Breast epithelium (tissue), 3 donors: ENCODE results near the gene GPR62.

Experiments used
- CTCF ChIP-seq, 3 donors: fragments of 450-650 bp; IDR thresholded peaks; one replicate each; pipeline ENCODE4 v1.5.1; 2016 to 2017; ENCODE audit warnings: antibody characterized with exemption in 3 of 3, mild to moderate bottlenecking in 3 of 3, moderate library complexity in 3 of 3
- POLR2A ChIP-seq: fragments of 450-650 bp; IDR thresholded peaks from one replicate; pipeline ENCODE4 v1.6.1; 2016; ENCODE audit warnings: antibody characterized with exemption, mild to moderate bottlenecking, moderate library complexity
- POLR2AphosphoS5 ChIP-seq, 3 donors: sonication (generic); formaldehyde crosslinking; IDR thresholded peaks; one replicate each; pipeline ENCODE4 v1.6.1; 2017; ENCODE audit warnings: antibody characterized with exemption in 3 of 3

GRCh38 chr3:52002748-52003147 is 47.6 kb downstream of the GPR62 start:
- no peak for TF ChIP-seq CTCF (IDR thresholded peaks at IDR 0.05)
- TF ChIP-seq POLR2A: no peak
- no peak for TF ChIP-seq POLR2AphosphoS5 (IDR thresholded peaks at IDR 0.05)
